ENCODE results near the gene ARMC7.

GRCh38 chr17:75068750-75069149 lies 41.0 kb upstream of the ARMC7 start:
- TF ChIP-seq POLR2A (IDR thresholded peaks at IDR 0.05) (no peak), CTCF (IDR thresholded peaks at IDR 0.05) (no peak)

Data from body of pancreas (tissue), 4 donors.